ENCODE results near the gene DPP9. TPM values are rescaled to one million over a fixed set of nuclear protein-coding genes. Genes with fewer than 3 reads are reported as not detected.

The DPP9 gene
- total and polyA plus RNA-seq, 2 of the 8 experiments (the other 6 are each of a cell fraction or from before 2014, with no cell fraction given), result 11.6 to 40.7 TPM

GRCh38 chr19:4749870-4750590 is 26.4 kb upstream of the DPP9 start:
- Histone ChIP-seq H2AFZ (ENCODE audit: low read length) (no peak overlapping the region), H4K5ac (ENCODE audit: insufficient read length, low read depth, low read length) (no peak overlapping the region), H3K4me1 (replicated peaks in 1 of 4; ENCODE audit: control insufficient read depth in 3 of 4, insufficient read depth in 4 of 4, low read length in 3 of 4) (no peaks in the 10 kb centered on the region; a peak in 1 of 7 replicates), H4K20me1 (replicated peaks in 1 of 2; ENCODE audit: control insufficient read depth in 1 of 2, insufficient read depth in 2 of 2, low read length in 2 of 2) (no peaks in the 10 kb centered on the region), H3K9ac (replicated peaks in 1 of 4; ENCODE audit: extremely low read depth in 1 of 4, low read depth in 3 of 4, low read length in 3 of 4) (no peak overlapping the region), H3K27ac (ENCODE audit: low read depth, low read length) (no peak overlapping the region), H2BK15ac (ENCODE audit: low read length) (no peak overlapping the region), H4K91ac (replicated peaks; ENCODE audit: insufficient read length, low read length) (no peak overlapping the region), H3K23ac (ENCODE audit: insufficient read length) (no peak overlapping the region), H2AK5ac (ENCODE audit: low read depth, low read length) (no peak overlapping the region), H2BK120ac (replicated peaks; ENCODE audit: low read depth, low read length) (no peak overlapping the region), H3K4me2 (ENCODE audit: insufficient read depth in 1 of 2, low read depth in 2 of 2, low read length in 2 of 2) (no peak overlapping the region), H3K4me3 (ENCODE audit: extremely low read depth in 1 of 4, insufficient read depth in 2 of 4, low read depth in 3 of 4, low read length in 4 of 4) (no peak overlapping the region), H3K79me1 (ENCODE audit: low read depth, low read length) (no peaks in the 10 kb centered on the region), H2BK5ac (ENCODE audit: low read depth, low read length) (no peak overlapping the region), H3K23me2 (ENCODE audit: low read depth, low read length) (no peaks in the 10 kb centered on the region), H2BK20ac (ENCODE audit: low read length) (no peak overlapping the region), H3K36me3 (ENCODE audit: control insufficient read depth in 2 of 4, insufficient read depth in 4 of 4, low read length in 3 of 4) (no peaks in the 10 kb centered on the region), H3K9me3 (ENCODE audit: insufficient read depth in 2 of 2, low read depth in 1 of 2, low read length in 1 of 2) (no peaks in the 10 kb centered on the region), H3K18ac (ENCODE audit: extremely low read depth, low read length) (no peak overlapping the region), H3K14ac (ENCODE audit: insufficient read length) (no peak overlapping the region), H3K27me3 (replicated peaks in 1 of 4; ENCODE audit: control insufficient read depth in 3 of 4, extremely low read depth in 1 of 4, insufficient read depth in 3 of 4, low read length in 3 of 4) (no peaks in the 10 kb centered on the region), H2BK12ac (ENCODE audit: low read depth, low read length) (no peak overlapping the region), H3K4ac (replicated peaks; ENCODE audit: insufficient read length, low read depth, low read length) (no peak overlapping the region), H3K56ac (replicated peaks; ENCODE audit: insufficient read length, low read depth, low read length) (no peak overlapping the region), H3K79me2 (ENCODE audit: control insufficient read depth in 1 of 2, insufficient read depth in 2 of 2, low read length in 2 of 2) (no peaks in the 10 kb centered on the region), H4K8ac (ENCODE audit: extremely low read depth, insufficient read depth, low read length) (no peak overlapping the region)
- ChIA-PET POLR2A (ENCODE audit: partially characterized antibody) (interaction anchor here (2.1 kb wide), 1 partner anchor 19 kb away, joined by 7 read pairs; no protein-coding TSS in a partner anchor), CTCF (ENCODE audit: partially characterized antibody) (interaction anchor here (0.5 to 6.7 kb wide), 3 partner anchors 18 to 28 kb away, joined by 3 to 38 read pairs (median 4); no protein-coding TSS in a partner anchor)
- FAIRE-seq (no peak), DNase-seq (ENCODE audit: low read depth in 1 of 2, low spot score in 2 of 2) (no peak)
- WGBS, 2 experiments (ENCODE audit: extremely low coverage in 1 of 2, insufficient coverage in 1 of 2, insufficient read length in 1 of 2, insufficient replicate concordance in 2 of 2, low coverage in 1 of 2, low lambda C conversion rate in 2 of 2, missing lambda C conversion rate in 1 of 2), result 90% methylated on average over 17 of the region's 18 CpGs; no CpG with 5 or more reads in 1 of the 2 experiments
- TF ChIP-seq TEAD4 (IDR thresholded peaks at IDR 0.05; ENCODE audit: low read depth, low read length) (no peak), KDM4A (IDR thresholded peaks at IDR 0.05; ENCODE audit: low read depth, low read length, severe bottlenecking) (no peak), SUZ12 (IDR thresholded peaks at IDR 0.05; ENCODE audit: low read length) (no peak), CREB1 (IDR thresholded peaks at IDR 0.05) (no peak), YY1 (IDR thresholded peaks at IDR 0.05; ENCODE audit: low read depth, low read length) (no peak), KDM1A (IDR thresholded peaks at IDR 0.05; ENCODE audit: borderline replicate concordance, low read length) (no peak), ASH2L (IDR thresholded peaks at IDR 0.05; ENCODE audit: low read length) (no peak), POLR2AphosphoS5 (IDR thresholded peaks at IDR 0.05; ENCODE audit: low read depth, low read length) (no peak), SIRT6 (IDR thresholded peaks at IDR 0.05; ENCODE audit: low read length) (no peak), RNF2 (IDR thresholded peaks at IDR 0.05; ENCODE audit: borderline replicate concordance, low read depth, low read length, missing control alignments, poor library complexity, severe bottlenecking) (no peak), CBX5 (IDR thresholded peaks at IDR 0.05; ENCODE audit: low read depth, low read length) (no peak), PHF8 (conservative IDR thresholded peaks at IDR 0.05; ENCODE audit: low read depth, low read length) (no peak)
- TF ChIP-seq, protein P1, sequence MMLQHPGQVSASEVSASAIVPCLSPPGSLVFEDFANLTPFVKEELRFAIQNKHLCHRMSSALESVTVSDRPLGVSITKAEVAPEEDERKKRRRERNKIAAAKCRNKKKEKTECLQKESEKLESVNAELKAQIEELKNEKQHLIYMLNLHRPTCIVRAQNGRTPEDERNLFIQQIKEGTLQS (IDR thresholded peaks at IDR 0.05; ENCODE audit: insufficient read depth, low read depth, low read length), result no peak
